NCI-H82 treated with DMSO at 0.1 percent for 48 hours (cell line): ENCODE measurements around the gene VPS16.

Experiments
- DNase-seq: peaks from one replicate; lab custom pipeline; 2025; ENCODE audit not compliant: unreplicated experiment; lab: John Stamatoyannopoulos, UW

The VPS16 gene

DNA sequence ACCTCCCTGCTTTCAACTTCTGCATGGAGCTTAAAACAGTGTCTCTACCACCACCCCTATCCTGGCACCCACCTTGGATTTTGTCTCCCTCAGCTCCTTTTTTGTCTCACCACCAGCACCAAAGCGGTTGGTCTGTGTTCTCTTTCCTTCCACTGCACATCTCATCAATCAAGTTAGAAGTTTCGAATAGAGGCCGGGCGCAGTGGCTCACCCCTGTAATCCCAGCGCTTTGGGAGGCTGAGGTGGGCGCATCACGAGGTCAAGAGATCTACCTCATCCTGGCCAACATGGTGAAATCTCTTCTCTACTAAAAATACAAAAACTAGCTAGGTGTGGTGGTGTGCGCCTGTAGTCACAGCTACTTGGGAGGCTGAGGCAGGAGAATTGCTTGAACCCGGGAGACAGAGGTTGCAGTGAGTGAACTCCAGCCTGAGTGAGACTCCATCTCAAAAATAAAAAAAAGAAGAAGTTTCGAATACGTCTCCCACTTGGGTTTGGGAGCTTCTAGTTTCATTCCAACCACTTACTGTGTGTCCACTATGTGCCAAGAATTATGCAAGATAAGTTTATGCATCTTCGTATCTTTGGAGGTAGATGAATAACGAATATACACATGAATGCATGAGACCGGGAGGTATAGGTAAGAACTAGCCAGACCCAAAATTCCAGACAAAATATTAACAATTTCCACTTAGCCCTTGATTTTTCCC is 6.0 kb upstream of the VPS16 start:
- DNase-seq = no peak

GRCh38 chr20:2835331-2835796 is 5.2 kb upstream of the VPS16 start:
- no peak for DNase-seq

DNA sequence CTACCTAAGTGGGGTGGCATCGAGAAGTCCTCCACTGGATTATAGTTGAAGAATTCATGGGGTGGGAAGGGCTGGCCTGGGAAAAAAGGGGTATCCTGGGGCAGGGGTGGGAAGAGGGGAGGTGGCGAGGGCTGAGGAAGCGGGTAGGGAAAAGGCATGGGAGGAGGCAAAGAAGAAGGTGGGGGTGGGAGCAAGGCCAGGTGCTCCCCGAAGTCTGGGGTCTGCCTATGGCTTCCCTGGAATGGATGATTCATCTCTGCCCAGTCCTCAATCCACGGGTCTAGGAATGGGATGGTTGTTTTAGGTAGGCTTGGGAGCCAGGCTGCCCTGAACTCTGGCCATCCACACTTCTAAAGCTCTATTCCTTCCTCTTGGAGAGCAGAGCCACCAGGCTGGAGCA is 4.5 kb upstream of the VPS16 start:
- DNase-seq = no peak

DNA sequence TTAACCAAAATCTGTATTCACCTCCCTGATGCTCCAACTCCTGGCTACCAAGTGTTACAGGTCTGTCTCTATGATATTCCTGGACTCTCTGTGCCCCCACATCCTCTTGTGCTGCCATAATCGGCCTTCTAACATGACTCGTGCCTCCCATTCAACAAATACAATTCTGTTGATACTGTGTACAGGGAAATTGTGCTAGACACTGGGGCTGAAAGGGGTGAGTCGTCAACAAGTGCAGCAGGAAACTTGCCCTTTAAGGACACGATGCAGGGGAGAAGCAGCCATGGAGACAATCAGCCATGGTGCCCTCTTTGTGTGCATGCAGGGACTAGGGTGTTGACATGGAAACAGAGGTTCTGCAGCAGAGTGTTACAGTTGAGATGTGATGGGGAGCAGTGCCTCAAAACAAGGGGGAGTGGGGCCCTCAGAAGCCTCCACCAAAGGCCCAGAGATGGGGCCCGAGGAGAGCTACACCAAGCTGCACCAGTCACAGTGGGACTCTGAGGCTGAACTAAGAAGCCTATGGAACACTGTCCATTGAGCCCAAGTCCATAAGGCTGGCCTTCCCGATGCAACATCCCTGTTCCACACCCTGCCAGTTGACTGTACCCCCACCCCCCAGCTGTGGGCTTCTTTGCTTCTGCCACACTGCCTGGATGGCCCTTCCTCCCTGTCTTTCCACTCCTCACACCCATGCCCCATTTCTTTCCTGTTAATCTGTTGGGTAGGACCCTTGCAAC is 3.2 kb upstream of the VPS16 start:
- DNase-seq = no peak

DNA sequence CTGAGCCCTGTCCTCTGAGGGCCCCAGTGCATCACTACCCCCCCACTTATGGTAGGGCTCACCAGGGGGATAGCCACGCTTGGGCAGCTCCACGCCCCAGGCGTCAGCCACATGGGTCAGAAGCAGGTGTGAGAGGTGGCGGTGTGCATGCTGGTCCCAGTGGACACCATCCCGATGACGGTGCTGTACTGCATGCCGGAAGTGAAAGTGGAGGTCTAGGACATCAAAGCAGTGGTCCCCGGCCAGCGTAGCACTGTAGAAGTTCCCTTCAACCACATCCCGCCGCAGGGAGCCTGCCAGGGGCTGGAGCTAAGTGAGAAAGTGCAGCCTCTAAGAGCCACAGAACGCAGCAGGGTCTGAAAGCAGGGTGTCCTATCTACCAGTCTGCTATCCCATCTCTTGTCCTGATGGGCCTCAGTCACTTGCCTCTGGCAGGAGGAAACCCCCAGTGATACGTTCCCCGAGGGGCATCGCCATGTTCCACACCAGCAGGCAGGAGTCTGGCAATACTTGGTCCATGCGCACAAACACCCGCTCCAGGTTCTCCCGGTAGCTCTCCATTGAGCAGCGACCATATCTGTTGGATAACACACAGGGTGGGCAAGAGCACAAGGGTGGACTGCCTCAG is 2.3 kb upstream of the VPS16 start:
- DNase-seq = no peak

DNA sequence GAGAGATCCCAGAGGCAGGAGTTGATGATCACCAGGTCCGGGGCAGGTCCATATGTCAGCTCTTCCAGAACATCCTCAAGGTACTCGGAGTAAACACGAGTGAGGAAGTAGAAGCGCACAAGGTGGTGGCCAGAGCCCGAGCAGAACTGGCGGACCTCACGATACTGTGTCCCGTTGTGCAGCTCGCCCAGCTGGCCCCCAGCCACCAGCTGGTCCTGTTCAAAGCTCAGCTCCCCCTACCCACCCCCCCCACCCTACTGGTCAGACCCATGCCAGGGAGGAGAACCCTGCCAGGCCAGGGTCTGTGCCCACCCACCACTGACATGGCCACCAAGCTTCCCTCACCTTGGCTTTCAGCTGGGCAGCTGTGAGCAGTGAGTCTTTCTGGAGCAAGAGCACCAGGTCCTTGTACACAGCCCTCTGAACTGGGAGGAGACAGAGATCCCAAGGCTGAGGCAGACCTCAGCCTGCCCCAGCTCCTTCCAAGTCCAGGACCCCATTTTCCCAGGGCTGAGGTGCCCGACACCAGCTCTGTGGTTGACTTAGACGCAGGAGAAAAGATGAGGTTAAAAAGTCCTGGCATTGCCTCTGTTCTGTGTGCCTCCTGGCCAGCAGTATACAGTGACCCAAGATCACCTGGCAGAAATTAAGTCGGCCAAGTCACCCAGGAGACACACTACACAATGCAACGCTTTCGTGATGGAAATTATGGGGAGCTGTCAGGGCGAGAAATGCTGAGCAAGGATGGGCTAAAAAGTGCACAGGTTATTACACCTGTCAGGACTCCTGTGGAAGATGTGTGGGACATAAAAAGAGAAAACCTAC is 1.5 kb upstream of the VPS16 start:
- DNase-seq = no peak

DNA sequence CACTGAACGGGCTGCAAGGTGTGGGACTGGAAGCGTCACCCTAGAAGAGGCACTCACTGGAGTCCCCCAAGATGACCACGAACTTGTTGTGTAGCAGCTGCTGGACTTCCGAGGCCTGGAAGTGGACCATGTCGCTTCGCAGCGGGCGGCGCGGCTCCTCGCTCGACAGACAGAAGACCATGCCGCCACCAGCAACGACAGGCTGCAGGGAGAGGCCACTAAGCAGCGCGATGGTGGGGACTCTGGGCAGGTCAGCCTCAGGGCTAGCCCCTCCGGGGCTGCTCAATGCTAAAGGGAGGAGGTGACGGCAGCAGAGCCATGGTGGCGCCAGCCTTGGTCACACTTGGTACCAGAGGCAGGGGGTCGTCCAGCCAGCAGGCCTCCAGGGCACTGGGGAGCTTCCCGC is 810 bp upstream of the VPS16 start:
- no peak for DNase-seq

DNA sequence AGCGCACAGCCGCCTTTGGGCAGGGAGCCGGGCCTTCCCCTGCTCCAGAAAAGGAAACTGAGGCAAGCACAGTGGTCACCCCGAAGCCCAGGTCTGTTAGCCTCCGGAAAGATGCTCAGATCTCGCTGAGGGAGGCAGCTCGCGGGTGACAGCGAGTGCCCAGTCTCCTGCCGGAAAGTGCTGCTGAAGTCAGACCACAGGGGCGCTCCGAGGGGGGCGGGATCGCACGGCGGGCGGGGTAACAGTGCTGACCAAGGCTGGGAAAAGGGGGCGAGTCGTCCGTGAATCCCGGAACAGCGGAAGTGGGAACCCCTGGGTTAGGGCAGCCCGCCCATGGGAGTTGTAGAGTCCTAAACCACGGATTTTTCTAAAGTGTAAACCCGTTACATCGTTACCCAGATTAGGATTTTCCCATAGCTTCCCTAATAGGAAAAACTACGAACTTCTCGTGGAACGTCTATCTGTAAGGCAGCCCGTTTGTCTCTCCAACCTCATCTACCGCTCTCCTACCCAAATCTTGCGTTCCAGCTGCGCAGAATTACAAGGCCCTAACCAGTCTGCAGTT is 504 bp downstream of the VPS16 start:
- no peak for DNase-seq

DNA sequence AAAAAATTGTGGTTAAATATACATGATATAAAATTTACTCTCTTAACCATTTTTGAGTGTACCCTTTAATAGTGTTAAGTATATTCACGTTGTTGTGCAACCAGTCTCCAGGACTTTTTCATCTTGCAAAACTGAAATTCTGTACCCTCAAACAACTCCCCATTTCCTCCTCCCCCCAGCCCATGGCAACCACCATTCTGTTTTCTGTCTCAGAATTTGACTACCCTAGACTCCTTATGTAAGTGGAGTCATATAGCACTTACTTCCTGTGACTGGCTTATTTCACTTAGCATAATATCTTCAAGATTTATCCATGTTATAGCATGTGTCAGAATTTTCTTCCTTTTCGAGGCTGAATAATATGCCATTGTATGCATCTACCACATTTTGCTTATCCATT is 5.1 kb downstream of the VPS16 start:
- DNase-seq = no peak

- no peak for DNase-seq
These were observed 6.2 kb downstream of the VPS16 start for GRCh38 chr20:2846698-2847097.

GRCh38 chr20:2847802-2848201 is 7.3 kb downstream of the VPS16 start:
- DNase-seq = no peak

DNA sequence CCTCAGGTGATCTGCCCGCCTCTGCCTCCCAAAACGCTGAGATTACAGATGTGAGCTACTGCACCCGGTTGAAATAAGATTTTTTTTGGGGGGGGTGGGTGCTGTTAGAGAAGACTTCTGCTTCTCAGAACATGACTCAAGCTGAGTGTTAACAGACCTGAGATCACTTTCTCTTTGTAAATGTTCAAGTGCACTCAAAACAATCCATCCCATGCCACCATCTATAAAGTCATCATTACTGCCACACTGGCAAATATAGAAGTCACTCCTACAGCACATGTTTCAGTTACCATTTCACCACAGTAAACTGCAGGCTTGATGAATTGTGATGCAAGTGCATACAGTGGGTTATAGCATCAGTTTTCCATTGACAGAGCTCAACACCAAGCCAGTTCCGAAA is 9.0 kb downstream of the VPS16 start:
- DNase-seq = no peak

DNA sequence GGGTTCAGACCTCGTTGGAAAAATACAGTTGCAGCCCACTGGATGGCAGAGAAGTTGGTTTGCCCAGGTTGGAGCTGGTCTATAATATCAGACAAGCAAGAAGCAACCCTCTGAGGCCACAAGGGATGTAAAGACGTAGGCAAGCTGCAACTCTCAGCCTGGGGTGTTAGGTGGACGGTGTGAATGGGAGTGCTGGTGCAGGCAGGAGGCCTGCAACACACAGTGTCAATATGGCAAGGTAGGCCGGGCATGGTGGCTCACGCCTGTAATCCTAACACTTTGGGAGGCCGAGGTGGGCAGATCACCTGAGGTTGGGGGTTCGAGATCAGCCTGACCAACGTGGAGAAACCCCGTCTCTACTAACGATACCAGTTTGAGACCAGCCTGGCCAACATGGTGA is 10.5 kb downstream of the VPS16 start:
- DNase-seq = no peak

DNA sequence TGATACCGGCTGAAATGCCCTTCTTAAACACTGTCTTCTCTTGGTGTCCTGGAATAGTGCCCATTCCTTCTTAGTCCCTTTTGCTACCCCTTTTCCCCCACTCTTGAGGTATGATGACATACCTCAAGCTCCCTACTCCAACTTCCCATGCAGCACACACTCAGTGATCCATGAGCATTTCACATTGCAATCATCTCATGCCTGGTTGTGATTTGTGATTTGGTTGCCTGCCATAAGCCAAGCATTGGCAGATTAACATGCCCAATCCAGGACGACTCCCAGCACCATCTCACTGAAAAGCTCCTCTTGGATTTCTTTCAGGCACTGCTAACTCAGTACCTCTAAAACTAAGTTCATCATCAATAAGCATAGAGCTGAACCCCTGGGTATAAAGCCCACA is 18.0 kb downstream of the VPS16 start:
- no peak for DNase-seq

DNA sequence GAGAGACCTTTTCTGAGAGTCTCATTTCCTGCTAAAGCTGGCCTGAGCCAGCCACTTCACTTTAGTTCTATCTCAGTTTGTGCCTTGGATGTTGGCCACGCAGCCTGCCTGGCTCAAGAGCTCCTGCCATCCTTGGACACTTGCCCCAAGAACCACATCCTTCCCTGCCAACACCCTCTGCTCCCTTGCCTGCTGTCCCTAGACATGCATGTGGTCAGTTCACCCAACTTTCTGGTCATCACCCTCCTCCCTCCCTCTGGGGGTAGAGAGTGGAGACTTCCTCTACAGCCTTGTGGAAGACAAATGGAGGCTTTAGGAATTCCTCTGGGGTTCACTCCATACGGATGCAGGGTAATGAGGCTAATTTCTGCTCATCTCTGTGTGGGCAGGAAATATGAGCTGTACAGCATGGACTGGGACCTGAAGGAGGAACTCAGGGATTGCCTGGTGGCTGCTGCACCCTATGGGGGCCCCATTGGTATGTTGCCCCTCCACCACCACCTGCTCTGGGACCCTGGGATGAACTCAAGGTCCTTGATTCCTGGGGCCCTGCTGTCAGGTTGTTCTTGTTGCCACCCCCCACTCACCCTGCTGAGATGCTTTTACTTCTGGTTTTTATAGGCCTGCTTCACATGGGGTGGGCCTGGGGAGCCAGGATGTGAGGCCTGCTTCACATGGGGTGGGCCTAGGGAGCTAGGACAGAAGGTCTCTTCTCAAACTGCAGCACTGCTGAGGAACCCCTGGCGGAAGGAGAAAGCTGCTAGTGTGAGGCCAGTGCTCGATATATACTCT is 19.0 kb downstream of the VPS16 start:
- DNase-seq = no peak

DNA sequence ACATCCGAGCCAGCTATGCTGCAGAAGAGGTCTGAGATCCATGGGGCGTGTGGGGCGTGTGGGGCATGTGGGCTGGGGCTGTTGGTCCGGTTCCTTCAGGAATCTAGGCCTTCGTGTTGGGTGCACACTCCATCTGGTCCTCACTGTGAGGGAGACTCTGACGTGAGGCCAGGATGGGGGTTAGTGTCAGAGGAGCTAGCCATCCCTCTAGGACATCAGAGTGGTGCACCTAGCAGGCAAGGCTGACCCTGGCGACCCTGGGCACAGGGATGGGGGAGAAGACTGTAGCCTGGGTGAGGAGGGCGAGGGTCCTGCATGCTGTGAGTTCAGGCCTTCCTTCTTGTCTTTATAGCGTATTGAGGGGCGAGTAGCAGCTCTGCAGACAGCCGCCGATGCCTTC is 24.1 kb downstream of the VPS16 start:
- DNase-seq = no peak

- no peak for DNase-seq
These were observed 24.6 kb downstream of the VPS16 start for GRCh38 chr20:2865101-2865500.

DNA sequence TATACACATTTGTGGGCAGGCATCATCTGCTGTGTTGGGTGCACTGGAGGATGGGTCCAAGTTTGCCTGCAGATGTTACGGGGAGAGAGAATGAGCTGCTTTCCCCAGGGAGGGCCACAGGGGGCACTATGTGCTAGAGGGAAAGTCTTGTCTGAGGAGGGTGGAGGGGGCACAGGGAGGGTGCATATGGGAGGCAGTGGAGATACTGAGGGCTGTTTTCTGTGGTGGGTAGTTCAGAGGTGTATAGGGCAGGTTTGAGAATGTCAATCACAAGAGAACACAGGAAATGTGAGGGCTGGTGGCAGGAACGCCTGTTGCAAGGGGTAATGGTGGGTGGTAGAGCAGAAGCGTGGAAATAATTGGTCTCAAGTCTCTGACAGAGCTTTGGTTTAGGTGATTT is 25.1 kb downstream of the VPS16 start:
- no peak for DNase-seq

GRCh38 chr20:2866236-2866635 is 25.7 kb downstream of the VPS16 start:
- no peak for DNase-seq
